Heart right ventricle (tissue), 16 donors: Measurements from ENCODE around the gene ATRX. TPM values are rescaled to one million over a fixed set of nuclear protein-coding genes. Genes with fewer than 3 reads are reported as not detected.

ENCODE experiments used
- ATAC-seq, 8 donors: fragments of 200-7000 bp; cut with Tn5 transposase; one replicate each; pipeline ENCODE4 v1.9.1; 2020; ENCODE audit warnings: mild to moderate bottlenecking in 8 of 8, moderate library complexity in 8 of 8, moderate number of reproducible peaks in 1 of 8
- DNase-seq, 2 donors: peaks; one replicate each; pipeline ENCODE4 v3.0.0-alpha.2; 2020
- H3K27ac ChIP-seq, 10 donors: fragments of 200-600 bp; sonication (generic) in 2 of 10; one replicate each; pipeline versions ENCODE4 v1.5.0 to v1.8.0; 2020 to 2022; ENCODE audit warnings: mild to moderate bottlenecking in 3 of 10
- H3K27me3 ChIP-seq, 7 donors: fragments of 200-600 bp; one replicate each; pipeline ENCODE4 v1.8.0; 2021 to 2022; ENCODE audit warnings: mild to moderate bottlenecking in 2 of 7
- H3K36me3 ChIP-seq, 9 donors: fragments of 200-600 bp; sonication (generic) in 1 of 9; one replicate each; pipeline versions ENCODE4 v1.5.0 to v1.8.0; 2020 to 2022; ENCODE audit warnings: mild to moderate bottlenecking in 2 of 9
- H3K4me1 ChIP-seq, 9 donors: fragments of 200-600 bp; sonication (generic) in 1 of 9; one replicate each; pipeline versions ENCODE4 v1.5.0 to v1.8.0; 2020 to 2022; ENCODE audit warnings: mild to moderate bottlenecking in 4 of 9
- H3K4me3 ChIP-seq, 10 donors: fragments of 200-600 bp; sonication (generic) in 2 of 10; one replicate each; pipeline versions ENCODE4 v1.5.0 to v1.8.0; 2020 to 2022; ENCODE audit warnings: mild to moderate bottlenecking in 7 of 10, moderate library complexity in 2 of 10
- H3K9me3 ChIP-seq, 11 donors: fragments of 200-600 bp in 10 of 11; sonication (generic) in 2 of 11; one replicate each; pipeline versions ENCODE4 v1.5.0 to v1.8.0; 2013 to 2022; ENCODE audit warnings: mild to moderate bottlenecking in 2 of 11, control low read depth in 1 of 11, moderate library complexity in 1 of 11
- WGBS, 2 donors: extraction: QIAGEN DNeasy Blood & Tissue Kit; methylation state at CpG; one replicate each; pipeline ENCODE4 v1.1.7; 2013; ENCODE audit warnings: inconsistent platforms in 1 of 2; 5-methylcytosine and 5-hydroxymethylcytosine counted together
- intact Hi-C, 10 donors: fragments of 100-400 bp; cut with DNase I; formaldehyde crosslinking; loops; one replicate each; pipeline versions ENCODE4 v1.11.1 to v1.14.2; 2022
- polyA plus RNA-seq, 2 donors: library from polyadenylated mRNA; stranded (reverse); fragments of 200-250 nt; gene quantifications; one replicate each; pipeline ENCODE4 v1.2.3, GENCODE V29; 2013
- total RNA-seq, 10 donors: library from RNA; stranded (reverse); fragmentation: NEBNext Ultra II Directional in 3 of 10; extraction: Animal tissue kit (Norgen Biotek cat#: 25700) in 3 of 10; gene quantifications; one replicate each; pipeline versions ENCODE4 v1.2.1 to v1.2.4, GENCODE V29; 2021 to 2023
- TF ChIP-seq, protein P1 (sequence below), 9 donors: fragments of 200-600 bp; sonication (generic) in 2 of 9; IDR thresholded peaks; one replicate each; pipeline versions ENCODE4 v1.5.0 to v1.8.0; 2021 to 2022; ENCODE audit warnings: antibody characterized with exemption in 9 of 9, mild to moderate bottlenecking in 5 of 9, moderate library complexity in 1 of 9
- donor health status: Arrhythmogenic right ventricular cardiomyopathy.
- donor health status: ischemic (EF 13 %, LVEDD 7.1; RV severe dilation, severe dysfunction).
- donor health status: healthy with polysubstance abuse.
- donor health status: DM: no; HTN: yes; CAD: no.
- donor health status: DM: no; HTN: no; CAD: no.
- donor health status: ischemic (EF 25% LVEDD 6.9; RV normal size, moderate dysfunction).
- donor health status: ischemic (EF 25% LVEDD 5.7; RV mildly dilated, moderate dysfunction).
- donor health status: healthy.
- donor health status: DM: yes; HTN: yes; CAD: no.
- donor health status: Ischemic cardiomyopathy.
- donor health status: ischemic (EF 35%, LVEDD 5.7; RV mildly dilated, moderate dysfunction).
- donor health status: nonischemic (EF 11% LVEDD 7.7; RV severe dilation, severe dysfunction).
- donor health status: DM: yes; HTN: yes; CAD: no.
- donor health status: PGD.
- donor health status: ischemic (EF 29% LVEDD 5.4; RV normal size, mild dysfunction).
- donor health status: nonischemic (EF 23%, LVEDD 6.1; RV moderate dilation, normal function).

Gene ATRX
- total and polyA plus RNA-seq, 12 donors = 8.1 to 107 (median 88.6) TPM

DNA sequence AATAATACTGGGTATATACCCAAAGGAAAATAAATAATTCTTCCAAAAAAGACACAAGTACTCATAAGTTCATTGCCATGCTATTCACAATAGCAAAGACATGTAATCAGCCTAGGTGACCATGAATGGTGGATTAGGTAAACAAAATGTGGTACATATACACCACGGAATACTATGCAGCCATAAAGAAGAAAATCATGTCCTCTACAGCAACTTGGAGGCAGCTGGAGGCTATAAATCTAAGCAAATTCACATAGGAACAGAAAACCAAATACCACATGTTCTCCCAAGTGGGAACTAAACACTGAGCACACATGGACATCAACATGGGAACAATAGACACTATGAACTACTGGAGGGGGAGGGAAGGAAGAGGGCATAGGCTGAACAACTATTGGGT lies 146.2 kb downstream of the ATRX start:
- Histone ChIP-seq H3K36me3 (peaks cover 0 to 48% (median 0%) of the 10 kb centered on the region in 9 donors), H3K27me3 (no peaks in the 10 kb centered on the region), H3K4me1 (peaks cover 0 to 5% (median 0%) of the 10 kb centered on the region in 9 donors), H3K9me3 (peaks cover 0 to under 1% (median 0%) of the 10 kb centered on the region in 11 donors), H3K27ac (no peak overlapping the region), H3K4me3 (no peak overlapping the region)
- intact Hi-C loops = loop anchor here in 1 of 10 donors (5.0 kb wide), 1 partner anchor 372 kb away; no protein-coding TSS in a partner anchor
- DNase-seq (no peak), ATAC-seq (no peak)
- TF ChIP-seq, protein P1, sequence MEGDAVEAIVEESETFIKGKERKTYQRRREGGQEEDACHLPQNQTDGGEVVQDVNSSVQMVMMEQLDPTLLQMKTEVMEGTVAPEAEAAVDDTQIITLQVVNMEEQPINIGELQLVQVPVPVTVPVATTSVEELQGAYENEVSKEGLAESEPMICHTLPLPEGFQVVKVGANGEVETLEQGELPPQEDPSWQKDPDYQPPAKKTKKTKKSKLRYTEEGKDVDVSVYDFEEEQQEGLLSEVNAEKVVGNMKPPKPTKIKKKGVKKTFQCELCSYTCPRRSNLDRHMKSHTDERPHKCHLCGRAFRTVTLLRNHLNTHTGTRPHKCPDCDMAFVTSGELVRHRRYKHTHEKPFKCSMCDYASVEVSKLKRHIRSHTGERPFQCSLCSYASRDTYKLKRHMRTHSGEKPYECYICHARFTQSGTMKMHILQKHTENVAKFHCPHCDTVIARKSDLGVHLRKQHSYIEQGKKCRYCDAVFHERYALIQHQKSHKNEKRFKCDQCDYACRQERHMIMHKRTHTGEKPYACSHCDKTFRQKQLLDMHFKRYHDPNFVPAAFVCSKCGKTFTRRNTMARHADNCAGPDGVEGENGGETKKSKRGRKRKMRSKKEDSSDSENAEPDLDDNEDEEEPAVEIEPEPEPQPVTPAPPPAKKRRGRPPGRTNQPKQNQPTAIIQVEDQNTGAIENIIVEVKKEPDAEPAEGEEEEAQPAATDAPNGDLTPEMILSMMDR (IDR thresholded peaks at IDR 0.05) = no peak
- 93 to 100% methylated on average over 1 of the region's 1 CpG for WGBS, 2 donors

GRCh38 chrX:77638397-77638796 lies 147.6 kb downstream of the ATRX start:
- intact Hi-C loops = no loop called here
- Histone ChIP-seq H3K27ac (no peak overlapping the region), H3K9me3 (no peaks in the 10 kb centered on the region), H3K4me3 (no peak overlapping the region), H3K36me3 (peaks cover 0 to 51% (median 0%) of the 10 kb centered on the region in 9 donors), H3K4me1 (peaks cover 0 to 5% (median 0%) of the 10 kb centered on the region in 9 donors), H3K27me3 (peaks cover 0 to under 1% (median 0%) of the 10 kb centered on the region in 7 donors)
- no peak for DNase-seq
- ATAC-seq = no peak
- 90 to 94% methylated on average over 8 of the region's 8 CpGs for WGBS, 2 donors
- TF ChIP-seq, protein P1 (IDR thresholded peaks at IDR 0.05) = no peak

- H3K4me3 ChIP-seq = no peak overlapping the region
- H3K36me3 ChIP-seq = peaks cover 0 to 75% (median 0%) of the 10 kb centered on the region in 9 donors
- WGBS, 2 donors = 98 to 99% methylated on average over 2 of the region's 2 CpGs
- no peaks in the 10 kb centered on the region for H3K4me1 ChIP-seq
- no peaks in the 10 kb centered on the region for H3K9me3 ChIP-seq
- intact Hi-C loops = no loop called here
- ATAC-seq = no peak
- TF ChIP-seq, protein P1 (IDR thresholded peaks at IDR 0.05) = no peak
- H3K27ac ChIP-seq = no peak overlapping the region
- DNase-seq = no peak
- peaks cover 0 to 12% (median 0%) of the 10 kb centered on the region in 7 donors for H3K27me3 ChIP-seq
Measured at GRCh38 chrX:77635373-77635772, 150.6 kb downstream of the ATRX start.

- no peak for DNase-seq
- no peaks in the 10 kb centered on the region for H3K9me3 ChIP-seq
- no peak for ATAC-seq
- peaks cover 0 to 12% (median 0%) of the 10 kb centered on the region in 7 donors for H3K27me3 ChIP-seq
- intact Hi-C loops = loop anchor here in 1 of 10 donors (5.0 kb wide), 1 partner anchor 181 kb away; the partner anchor contains the start of gene FGF16
- 93 to 97% methylated on average over 1 of the region's 1 CpG for WGBS, 2 donors
- H3K36me3 ChIP-seq = peaks cover 0 to 42% (median 0%) of the 10 kb centered on the region in 9 donors
- TF ChIP-seq, protein P1 (IDR thresholded peaks at IDR 0.05) = peak in 5 of 9 donors; percentile 5 to 20 (median 18)
- H3K4me3 ChIP-seq = no peak overlapping the region
- H3K27ac ChIP-seq = no peak overlapping the region
- no peaks in the 10 kb centered on the region for H3K4me1 ChIP-seq
Measured at GRCh38 chrX:77628294-77629025, 157.6 kb downstream of the ATRX start.
